Endothelial cell of umbilical vein (primary cell): ENCODE results near the gene CLINT1. TPM values are rescaled to one million over a fixed set of nuclear protein-coding genes. Genes with fewer than 3 reads are reported as not detected.

Source experiments
- BruUV-seq: library from RNA; stranded (reverse); fragments of 400-500 nt; replicated peaks from 2 replicates; lab custom pipeline; 2021; lab: Mats Ljungman, UMichigan
- CTCF ChIA-PET: fragments of 300-600, 350-600 bp; sonication (Branson Sonifier 250); formaldehyde crosslinking; loops from one replicate; lab custom pipeline; 2021; ENCODE audit warnings: antibody characterized with exemption, inconsistent platforms; lab: Charles Lee
- POLR2A ChIA-PET: fragments of 300-600, 350-600 bp; sonication (Branson Sonifier 250); formaldehyde crosslinking; loops from one replicate; lab custom pipeline; 2021; ENCODE audit warnings: antibody characterized with exemption, inconsistent platforms; lab: Charles Lee
- DNase-seq: peaks from one replicate; pipeline ENCODE4 v3.0.0-alpha.2; 2011; ENCODE audit warnings: low read depth, low spot score
- FAIRE-seq: peaks from 2 replicates; lab custom pipeline; 2011; peaks lifted over from hg19 to GRCh38; lab: Jason Lieb, UNC
- H2AFZ ChIP-seq: 2 replicates; pipeline ENCODE4 v1.6.0; 2012; ENCODE audit warnings: low read depth, low read length, control low read depth, inconsistent platforms
- H3K27ac ChIP-seq: 2 replicates; pipeline ENCODE4 v1.5.1; 2011; ENCODE audit warnings: low read depth, mild to moderate bottlenecking, control low read depth, low read length, moderate library complexity; ENCODE audit not compliant: insufficient read depth
- H3K27me3 ChIP-seq, 2 experiments: 2 replicates each; pipeline versions ENCODE4 v1.6.0 to v1.6.1; 2011; ENCODE audit warnings: low read length in 2 of 2, mixed read lengths in 1 of 2; ENCODE audit not compliant: control insufficient read depth in 2 of 2, insufficient read depth in 2 of 2
- H3K36me3 ChIP-seq, 2 experiments: 2 replicates in 1 of 2; 3 replicates in 1 of 2; pipeline ENCODE4 v1.5.1; 2011; ENCODE audit warnings: low read length in 2 of 2, mild to moderate bottlenecking in 1 of 2, moderate library complexity in 1 of 2; ENCODE audit not compliant: control insufficient read depth in 2 of 2, insufficient read depth in 2 of 2; ENCODE audit errors: extremely low read depth in 1 of 2
- H3K4me1 ChIP-seq: 3 replicates; pipeline ENCODE4 v1.5.1; 2011; ENCODE audit warnings: mild to moderate bottlenecking, low read length; ENCODE audit not compliant: control insufficient read depth, insufficient read depth; ENCODE audit errors: extremely low read depth
- H3K4me2 ChIP-seq: 2 replicates; pipeline ENCODE4 v1.6.1; 2011; ENCODE audit warnings: low read length, control low read depth, mixed read lengths; ENCODE audit not compliant: insufficient read depth
- H3K4me3 ChIP-seq, 3 experiments: fragments of 200-600 bp in 1 of 3; sonication (generic), shearing (Covaris generic) in 1 of 3; replicated peaks in 1 of 3; 2 replicates each; pipeline ENCODE4 v1.5.1; 2011 to 2016; ENCODE audit warnings: control low read depth in 3 of 3, low read length in 3 of 3, mild to moderate bottlenecking in 2 of 3, inconsistent platforms in 1 of 3, low read depth in 1 of 3, moderate library complexity in 1 of 3; ENCODE audit not compliant: insufficient read depth in 1 of 3
- H3K79me2 ChIP-seq: 2 replicates; pipeline ENCODE4 v1.6.0; 2012; ENCODE audit warnings: low read length, inconsistent platforms; ENCODE audit not compliant: control insufficient read depth, insufficient read depth
- H3K9ac ChIP-seq: replicated peaks from 2 replicates; pipeline ENCODE3; 2011; ENCODE audit warnings: low read length, control low read depth; ENCODE audit not compliant: insufficient read depth; ENCODE audit errors: extremely low read depth
- H3K9me1 ChIP-seq: replicated peaks from 3 replicates; pipeline ENCODE4 v1.6.0; 2011; ENCODE audit warnings: mild to moderate bottlenecking, low read length; ENCODE audit not compliant: control insufficient read depth, insufficient read depth; ENCODE audit errors: extremely low read depth
- H3K9me3 ChIP-seq: replicated peaks from 2 replicates; pipeline ENCODE4 v1.5.1; 2012; ENCODE audit warnings: low read length, inconsistent platforms; ENCODE audit not compliant: control insufficient read depth, insufficient read depth
- H4K20me1 ChIP-seq: replicated peaks from 2 replicates; pipeline ENCODE3; 2011; ENCODE audit warnings: mild to moderate bottlenecking, low read length; ENCODE audit not compliant: control insufficient read depth, insufficient read depth; ENCODE audit errors: extremely low read depth
- CTCF ChIP-seq, 2 donors: IDR thresholded peaks; 1 replicate in 1 of 2; 2 replicates in 1 of 2; pipeline ENCODE4 v1.5.1; 2011; ENCODE audit warnings: low read length in 2 of 2, mild to moderate bottlenecking in 2 of 2, moderate library complexity in 2 of 2, control low read depth in 1 of 2, inconsistent platforms in 1 of 2, low read depth in 1 of 2; ENCODE audit not compliant: insufficient read depth in 1 of 2; ENCODE audit errors: extremely low read depth in 1 of 2
- EZH2 ChIP-seq: IDR thresholded peaks from 2 replicates; pipeline ENCODE4 v1.6.1; 2012; ENCODE audit warnings: borderline replicate concordance, low read depth, mild to moderate bottlenecking, moderate library complexity, low read length, inconsistent platforms; ENCODE audit not compliant: severe bottlenecking
- FOS ChIP-seq: IDR thresholded peaks from 2 replicates; pipeline ENCODE4 v1.6.1; 2011; ENCODE audit warnings: mild to moderate bottlenecking, low read length, moderate library complexity, borderline replicate concordance; ENCODE audit not compliant: insufficient read depth
- GATA2 ChIP-seq: IDR thresholded peaks from 2 replicates; pipeline ENCODE4 v1.7.0; 2011; ENCODE audit warnings: low read depth, mild to moderate bottlenecking, moderate library complexity, mixed read lengths, low read length; ENCODE audit not compliant: insufficient read length, insufficient read depth
- JUN ChIP-seq: IDR thresholded peaks from 2 replicates; pipeline ENCODE4 v1.6.1; 2011; ENCODE audit warnings: borderline replicate concordance, low read depth; ENCODE audit not compliant: insufficient read length, insufficient read depth
- MAX ChIP-seq: IDR thresholded peaks from 2 replicates; pipeline ENCODE4 v1.6.1; 2011; ENCODE audit not compliant: insufficient read depth, insufficient read length
- MYC ChIP-seq: IDR thresholded peaks from one replicate; pipeline ENCODE4 v1.6.1; 2011; ENCODE audit warnings: mild to moderate bottlenecking, low read depth, low read length
- POLR2A ChIP-seq: IDR thresholded peaks from 2 replicates; pipeline ENCODE4 v1.6.1; 2012; ENCODE audit warnings: low read depth, mild to moderate bottlenecking, control low read depth, low read length
- POLR2AphosphoS5 ChIP-seq: IDR thresholded peaks from 2 replicates; pipeline ENCODE4 v1.6.1; 2012; ENCODE audit warnings: low read depth, mild to moderate bottlenecking, control low read depth, low read length, moderate library complexity; ENCODE audit not compliant: insufficient read depth
- dilution Hi-C: fragments of 300-500 bp; cut with MboI; formaldehyde crosslinking; loops from one replicate; pipeline ENCODE4 v1.15.0; 2019; ENCODE audit warnings: low sequenced_read_pairs; ENCODE audit not compliant: extremely low pct_ligation_motif_present
- intact Hi-C: fragments of 100-400 bp; cut with micrococcal nuclease; formaldehyde crosslinking; loops from one replicate; pipeline ENCODE4 v1.10.0; 2022
- polyA plus RNA-seq, 4 experiments: library from polyadenylated mRNA; depleted of rRNA in 3 of 4; stranded (reverse) in 3 of 4; unstranded in 1 of 4; fragments of >200 nt; gene quantifications; 2 replicates each; pipeline versions ENCODE4 v1.2.1 to v1.2.3, GENCODE V29; 2011 to 2012; ENCODE audit warnings: missing spikeins in 1 of 4
- total RNA-seq: library from RNA; stranded (reverse); gene quantifications from 2 replicates; pipeline ENCODE4 v1.2.3, GENCODE V29; 2021

Gene CLINT1
- total and polyA plus RNA-seq, 2 donors (not counting 3 experiments of a cell fraction or from before 2014, with no cell fraction given): 76.6 to 158 TPM

GRCh38 chr5:157785801-157786200, 73.1 kb downstream of the CLINT1 start:
- no peak overlapping the region for H2AFZ ChIP-seq
- H3K79me2 ChIP-seq: no peaks in the 10 kb centered on the region
- no peaks in the 10 kb centered on the region for H3K27me3 ChIP-seq
- TF ChIP-seq POLR2A (no peak), EZH2 (no peak), CTCF (IDR thresholded peaks at IDR 0.05; ENCODE audit: extremely low read depth in 1 of 2, insufficient read depth in 1 of 2, low read depth in 1 of 2, low read length in 2 of 2) (no peak), MAX (no peak), JUN (no peak), GATA2 (no peak)
- DNase-seq: no peak
- FAIRE-seq: no peak
- H4K20me1 ChIP-seq: no peaks in the 10 kb centered on the region
- no peak overlapping the region for H3K27ac ChIP-seq
- BruUV-seq: no TSS peak
- no peak overlapping the region for H3K4me2 ChIP-seq
- dilution Hi-C loops: no loop called here
- no peaks in the 10 kb centered on the region for H3K4me1 ChIP-seq
- H3K9me1 ChIP-seq: no peaks in the 10 kb centered on the region
- no peak overlapping the region for H3K9ac ChIP-seq
- peaks cover 6 to 19% of the 10 kb centered on the region in 2 experiments for H3K36me3 ChIP-seq
- no peak overlapping the region for H3K4me3 ChIP-seq
- intact Hi-C loops: no loop called here
- CTCF ChIA-PET: no interaction called here
- no peaks in the 10 kb centered on the region for H3K9me3 ChIP-seq
- POLR2A ChIA-PET: no interaction called here

DNA sequence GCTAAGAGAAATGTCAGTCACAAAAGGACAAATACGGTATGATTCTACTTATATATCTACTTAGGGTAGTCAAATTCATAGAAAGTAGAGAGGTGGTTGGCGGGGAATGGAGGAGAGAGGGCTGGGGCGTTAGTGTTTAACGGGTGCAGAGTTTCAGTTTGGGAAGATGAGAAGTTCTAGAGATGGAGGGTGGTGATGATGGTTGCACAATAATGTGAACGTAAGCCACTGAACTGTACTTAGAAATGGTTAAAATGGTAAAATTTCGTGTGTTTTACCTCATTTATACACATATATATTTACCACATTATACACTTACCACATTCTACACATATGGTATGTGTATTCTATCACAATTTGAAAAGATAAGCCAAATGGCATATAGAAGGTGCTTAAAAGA, 79.7 kb downstream of the CLINT1 start:
- no peak for FAIRE-seq
- no peak overlapping the region for H3K9ac ChIP-seq
- H3K9me1 ChIP-seq: no peaks in the 10 kb centered on the region
- no peak for DNase-seq
- no peaks in the 10 kb centered on the region for H3K9me3 ChIP-seq
- H2AFZ ChIP-seq: no peak overlapping the region
- no peaks in the 10 kb centered on the region for H3K79me2 ChIP-seq
- POLR2A ChIA-PET: no interaction called here
- intact Hi-C loops (no loop called here), dilution Hi-C loops (no loop called here)
- no TSS peak for BruUV-seq
- no peaks in the 10 kb centered on the region for H3K36me3 ChIP-seq
- CTCF ChIA-PET: no interaction called here
- no peaks in the 10 kb centered on the region for H4K20me1 ChIP-seq
- H3K27me3 ChIP-seq: no peaks in the 10 kb centered on the region
- no peaks in the 10 kb centered on the region for H3K4me1 ChIP-seq
- H3K27ac ChIP-seq: no peak overlapping the region
- H3K4me3 ChIP-seq: no peak overlapping the region
- TF ChIP-seq EZH2 (no peak), JUN (no peak), MAX (no peak), CTCF (IDR thresholded peaks at IDR 0.05; ENCODE audit: extremely low read depth in 1 of 2, insufficient read depth in 1 of 2, low read depth in 1 of 2, low read length in 2 of 2) (no peak), GATA2 (no peak), FOS (no peak), POLR2AphosphoS5 (no peak), POLR2A (no peak), MYC (no peak)
- H3K4me2 ChIP-seq: no peak overlapping the region
